Measurements from ENCODE around the gene PCDHGC4. TPM values are rescaled to one million over a fixed set of nuclear protein-coding genes. Genes with fewer than 3 reads are reported as not detected.

The PCDHGC4 gene
- total and polyA plus RNA-seq, 2 of the 8 experiments (the other 6 are each of a cell fraction or from before 2014, with no cell fraction given), result 2.1 to 2.4 TPM

- TF ChIP-seq ATF2 (IDR thresholded peaks at IDR 0.05; ENCODE audit: low read length) (no peak), CBX5 (IDR thresholded peaks at IDR 0.05; ENCODE audit: low read depth, low read length) (no peak), KDM4A (IDR thresholded peaks at IDR 0.05; ENCODE audit: low read depth, low read length, severe bottlenecking) (peak; percentile 40), SP1 (IDR thresholded peaks at IDR 0.05; ENCODE audit: low read depth, low read length) (0 out of 2 replicates have a peak, but pooled peaks have one; percentile 41), NRF1 (IDR thresholded peaks at IDR 0.05; ENCODE audit: low read depth, low read length) (no peak), SUZ12 (IDR thresholded peaks at IDR 0.05; ENCODE audit: low read length) (no peak), E2F6 (IDR thresholded peaks at IDR 0.05) (0 out of 2 replicates have a peak, but pooled peaks have one; percentile 29), USF2 (IDR thresholded peaks at IDR 0.05; ENCODE audit: low read length) (no peak), GABPA (IDR thresholded peaks at IDR 0.05; ENCODE audit: borderline replicate concordance, insufficient read depth, low read length) (no peak), SIX5 (IDR thresholded peaks at IDR 0.05; ENCODE audit: low read depth, low read length) (no peak), CEBPB (IDR thresholded peaks at IDR 0.05; ENCODE audit: low read depth, low read length) (no peak), ATF3 (IDR thresholded peaks at IDR 0.05; ENCODE audit: insufficient read depth, low read depth, low read length) (no peak), HDAC6 (IDR thresholded peaks at IDR 0.05; ENCODE audit: low read depth, low read length) (no peak), POLR2AphosphoS5 (IDR thresholded peaks at IDR 0.05; ENCODE audit: low read depth, low read length) (no peak), BCL11A (IDR thresholded peaks at IDR 0.05; ENCODE audit: low read depth in 2 of 2, low read length in 2 of 2) (no peak), KDM1A (IDR thresholded peaks at IDR 0.05; ENCODE audit: borderline replicate concordance, low read length) (no peak), SP4 (IDR thresholded peaks at IDR 0.05; ENCODE audit: low read length) (no peak), FOSL1 (IDR thresholded peaks at IDR 0.05; ENCODE audit: insufficient read depth, low read depth, low read length) (no peak), EP300 (IDR thresholded peaks at IDR 0.05; ENCODE audit: borderline replicate concordance in 1 of 2, low read depth in 2 of 2, low read length in 2 of 2) (no peak), TAF1 (IDR thresholded peaks at IDR 0.05; ENCODE audit: low read depth, low read length) (peak; percentile 42; the same call in 1 of the 2 replicates), SRF (IDR thresholded peaks at IDR 0.05; ENCODE audit: low read depth, low read length) (no peak)
Observed at GRCh38 chr5:141484641-141485311, at the start of gene PCDHGC4 (continued).
